GM12891 (cell line): Measurements from ENCODE around the gene NUP210.

ENCODE experiments used
- POLR2A ChIP-seq: IDR thresholded peaks from 2 replicates; pipeline ENCODE4 v1.6.1; 2011; ENCODE audit warnings: low read depth, low read length, control low read depth
- TAF1 ChIP-seq: IDR thresholded peaks from 2 replicates; pipeline ENCODE4 v1.6.1; 2011; ENCODE audit warnings: low read depth, low read length, control low read depth

- TF ChIP-seq TAF1 (no peak), POLR2A (no peak)
These were observed 131.1 kb downstream of the NUP210 start for GRCh38 chr3:13288732-13289718.
